ENCODE measurements around the gene SEC16A. TPM values are rescaled to one million over a fixed set of nuclear protein-coding genes. Genes with fewer than 3 reads are reported as not detected.

SEC16A gene
- total RNA-seq, 4 donors from 2014 or later, result 31.2 to 49.1 (median 38.6) TPM

- Histone ChIP-seq H3K9me3 (no peaks in the 10 kb centered on the region), H3K4me3 (peak overlapping the region; percentile 46 to 99 (median 79)), H3K36me3 (peaks cover 0 to 8% (median 0%) of the 10 kb centered on the region in 3 donors), H3K4me1 (peaks cover 25 to 56% (median 28%) of the 10 kb centered on the region in 3 donors), H3K27me3 (peaks cover 0 to 14% (median 0%) of the 10 kb centered on the region in 4 donors), H3K27ac (peak overlapping the region; percentile 99 to 100 (median 100))
- no peak for DNase-seq
- intact Hi-C loops (cut with DNase I), result loop anchor here (2.0 to 5.0 kb wide), 2 partner anchors 58 to 146 kb away; no protein-coding TSS in a partner anchor
- 30% methylated on average over 12 of the region's 59 CpGs; no CpG with 5 or more reads in 1 of the 2 donors for WGBS, 2 donors
- TF ChIP-seq POLR2A (IDR thresholded peaks at IDR 0.05), result no peak
- TF ChIP-seq CTCF (IDR thresholded peaks at IDR 0.05), result no peak
Measured at GRCh38 chr9:136484153-136485048, 1.6 kb upstream of the SEC16A start.

DNA sequence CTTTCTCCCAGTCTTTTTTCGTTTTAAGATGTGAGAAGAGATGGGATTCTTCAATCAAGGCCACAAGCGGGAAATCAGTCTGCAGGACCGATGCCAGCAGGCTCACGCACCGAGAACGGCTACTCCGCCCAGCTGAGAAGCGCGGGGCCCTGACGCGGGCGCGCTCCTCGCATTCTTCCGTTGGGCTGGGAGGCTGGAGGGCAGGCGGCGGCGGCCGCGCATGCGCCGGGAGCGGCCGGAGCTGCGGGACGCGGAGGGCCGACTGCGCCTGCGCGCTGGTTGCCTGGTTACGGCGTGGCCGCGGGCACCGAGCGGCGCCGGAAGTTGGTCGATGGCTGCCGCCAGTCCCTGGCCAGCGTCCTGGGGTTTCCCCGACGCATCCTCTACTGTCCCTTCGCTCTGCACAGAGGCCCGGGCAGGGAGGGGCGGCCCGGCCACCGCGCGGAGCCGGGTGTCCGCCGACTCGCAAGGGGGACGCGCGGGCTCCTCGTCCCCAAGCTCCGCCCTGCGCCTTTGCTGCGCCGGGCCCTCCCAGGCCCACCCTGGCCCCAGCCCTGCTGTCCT, 831 bp upstream of the SEC16A start:
- DNase-seq, result peak; percentile 79
- intact Hi-C loops (cut with DNase I), result loop anchor here (2.0 kb wide), 1 partner anchor 147 kb away; no protein-coding TSS in a partner anchor
- Histone ChIP-seq H3K27ac (peak overlapping the region; percentile 99 to 100 (median 100)), H3K4me3 (peak overlapping the region; percentile 46 to 99 (median 79)), H3K9me3 (no peaks in the 10 kb centered on the region), H3K4me1 (peaks cover 25 to 54% (median 28%) of the 10 kb centered on the region in 3 donors), H3K36me3 (peaks cover 0 to 12% (median 0%) of the 10 kb centered on the region in 3 donors), H3K27me3 (peaks cover 0 to 9% (median 0%) of the 10 kb centered on the region in 4 donors)
- WGBS, 2 donors, result no CpG with 5 or more reads among the region's 63 CpGs
- peak in 1 of 6 experiments; percentile 11 for TF ChIP-seq CTCF (IDR thresholded peaks at IDR 0.05)
- TF ChIP-seq POLR2A (IDR thresholded peaks at IDR 0.05), result peak in 3 of 4 donors; percentile 42 to 75 (median 73)

- peaks cover 0 to under 1% (median 0%) of the 10 kb centered on the region in 4 donors for H3K27me3 ChIP-seq
- no peaks in the 10 kb centered on the region for H3K9me3 ChIP-seq
- intact Hi-C loops (cut with DNase I), result no loop called here
- no peak for TF ChIP-seq POLR2A (IDR thresholded peaks at IDR 0.05)
- no peak for TF ChIP-seq CTCF (IDR thresholded peaks at IDR 0.05)
- WGBS, 2 donors, result 0 to 1% methylated on average over 13 to 22 of the region's 39 CpGs
- H3K36me3 ChIP-seq, result peaks cover 2 to 26% (median 2%) of the 10 kb centered on the region in 3 donors
- H3K4me1 ChIP-seq, result peaks cover 25 to 46% (median 28%) of the 10 kb centered on the region in 3 donors
- no peak for DNase-seq
- peak overlapping the region; percentile 99 to 100 (median 100) for H3K27ac ChIP-seq
- peak overlapping the region; percentile 70 to 99 (median 89) for H3K4me3 ChIP-seq
Measured at GRCh38 chr9:136482046-136482792, 621 bp downstream of the SEC16A start.

DNA sequence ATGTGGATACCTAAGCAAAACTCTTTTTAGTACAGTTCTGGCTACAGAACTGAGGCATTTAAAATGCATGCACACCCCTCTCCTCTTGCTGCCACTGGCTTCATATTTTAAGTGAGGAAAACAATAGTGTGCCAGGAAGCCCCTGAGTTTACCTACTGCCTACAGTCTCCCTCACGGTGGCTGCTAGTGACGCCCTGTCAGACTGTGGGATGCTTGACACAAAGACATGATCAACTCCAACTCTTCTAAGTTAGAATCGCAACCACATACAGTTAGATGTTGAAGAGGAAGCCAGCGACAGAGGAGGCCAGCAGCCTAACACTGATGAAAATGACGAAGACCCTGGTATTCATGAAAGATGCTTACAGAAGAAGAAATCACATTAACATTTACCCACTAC, 1.3 kb downstream of the SEC16A start:
- intact Hi-C loops (cut with DNase I), result no loop called here
- no peak for DNase-seq
- Histone ChIP-seq H3K27ac (peak overlapping the region in 2 of 4 donors; percentile 100), H3K4me3 (peak overlapping the region; percentile 70 to 99 (median 89)), H3K9me3 (no peaks in the 10 kb centered on the region), H3K36me3 (peaks cover 8 to 33% (median 9%) of the 10 kb centered on the region in 3 donors), H3K27me3 (no peaks in the 10 kb centered on the region), H3K4me1 (peaks cover 25 to 46% (median 28%) of the 10 kb centered on the region in 3 donors)
- 34 to 57% methylated on average over 4 to 5 of the region's 5 CpGs for WGBS, 2 donors
- TF ChIP-seq POLR2A (IDR thresholded peaks at IDR 0.05), result no peak
- TF ChIP-seq CTCF (IDR thresholded peaks at IDR 0.05), result no peak
